ENCODE results near the gene CARD18. TPM values are rescaled to one million over a fixed set of nuclear protein-coding genes. Genes with fewer than 3 reads are reported as not detected.

The CARD18 gene
- total RNA-seq, 1 experiment from 2014 or later: not detected

DNA sequence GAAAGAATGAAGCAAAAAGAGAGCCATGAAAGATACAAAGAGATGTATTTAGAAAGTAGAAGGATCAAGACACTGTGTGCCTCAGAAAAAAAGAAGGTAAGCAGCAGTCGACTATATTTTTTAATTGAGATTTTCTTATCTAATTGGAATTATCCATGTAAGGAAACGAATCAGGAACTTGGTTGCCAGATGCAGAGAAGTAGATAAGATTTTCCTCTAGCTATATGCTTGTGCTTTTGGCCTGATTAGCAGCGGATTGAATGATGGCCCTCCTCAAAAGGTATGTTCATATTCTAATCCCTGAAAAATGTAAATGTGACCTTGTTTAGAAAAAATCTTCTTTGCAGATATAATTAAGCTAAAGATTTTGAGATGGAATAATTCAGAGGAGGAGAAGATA lies 43.9 kb upstream of the CARD18 start:
- TF ChIP-seq, protein P1, sequence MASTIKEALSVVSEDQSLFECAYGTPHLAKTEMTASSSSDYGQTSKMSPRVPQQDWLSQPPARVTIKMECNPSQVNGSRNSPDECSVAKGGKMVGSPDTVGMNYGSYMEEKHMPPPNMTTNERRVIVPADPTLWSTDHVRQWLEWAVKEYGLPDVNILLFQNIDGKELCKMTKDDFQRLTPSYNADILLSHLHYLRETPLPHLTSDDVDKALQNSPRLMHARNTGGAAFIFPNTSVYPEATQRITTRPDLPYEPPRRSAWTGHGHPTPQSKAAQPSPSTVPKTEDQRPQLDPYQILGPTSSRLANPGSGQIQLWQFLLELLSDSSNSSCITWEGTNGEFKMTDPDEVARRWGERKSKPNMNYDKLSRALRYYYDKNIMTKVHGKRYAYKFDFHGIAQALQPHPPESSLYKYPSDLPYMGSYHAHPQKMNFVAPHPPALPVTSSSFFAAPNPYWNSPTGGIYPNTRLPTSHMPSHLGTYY (CRISPR knock-in tag; IDR thresholded peaks at IDR 0.05): no peak
- TF ChIP-seq ZNF317 (CRISPR knock-in tag; IDR thresholded peaks at IDR 0.05; ENCODE audit: borderline replicate concordance, low read depth): no peak
- TF ChIP-seq NFYB (CRISPR knock-in tag; conservative IDR thresholded peaks at IDR 0.05; ENCODE audit: low read depth): no peak
- no peak for TF ChIP-seq CREM (CRISPR knock-in tag; IDR thresholded peaks at IDR 0.05)
- TF ChIP-seq GABPB1 (CRISPR knock-in tag; IDR thresholded peaks at IDR 0.05): no peak
- TF ChIP-seq NR1H2 (CRISPR knock-in tag; IDR thresholded peaks at IDR 0.05): no peak
- TF ChIP-seq, protein P2, sequence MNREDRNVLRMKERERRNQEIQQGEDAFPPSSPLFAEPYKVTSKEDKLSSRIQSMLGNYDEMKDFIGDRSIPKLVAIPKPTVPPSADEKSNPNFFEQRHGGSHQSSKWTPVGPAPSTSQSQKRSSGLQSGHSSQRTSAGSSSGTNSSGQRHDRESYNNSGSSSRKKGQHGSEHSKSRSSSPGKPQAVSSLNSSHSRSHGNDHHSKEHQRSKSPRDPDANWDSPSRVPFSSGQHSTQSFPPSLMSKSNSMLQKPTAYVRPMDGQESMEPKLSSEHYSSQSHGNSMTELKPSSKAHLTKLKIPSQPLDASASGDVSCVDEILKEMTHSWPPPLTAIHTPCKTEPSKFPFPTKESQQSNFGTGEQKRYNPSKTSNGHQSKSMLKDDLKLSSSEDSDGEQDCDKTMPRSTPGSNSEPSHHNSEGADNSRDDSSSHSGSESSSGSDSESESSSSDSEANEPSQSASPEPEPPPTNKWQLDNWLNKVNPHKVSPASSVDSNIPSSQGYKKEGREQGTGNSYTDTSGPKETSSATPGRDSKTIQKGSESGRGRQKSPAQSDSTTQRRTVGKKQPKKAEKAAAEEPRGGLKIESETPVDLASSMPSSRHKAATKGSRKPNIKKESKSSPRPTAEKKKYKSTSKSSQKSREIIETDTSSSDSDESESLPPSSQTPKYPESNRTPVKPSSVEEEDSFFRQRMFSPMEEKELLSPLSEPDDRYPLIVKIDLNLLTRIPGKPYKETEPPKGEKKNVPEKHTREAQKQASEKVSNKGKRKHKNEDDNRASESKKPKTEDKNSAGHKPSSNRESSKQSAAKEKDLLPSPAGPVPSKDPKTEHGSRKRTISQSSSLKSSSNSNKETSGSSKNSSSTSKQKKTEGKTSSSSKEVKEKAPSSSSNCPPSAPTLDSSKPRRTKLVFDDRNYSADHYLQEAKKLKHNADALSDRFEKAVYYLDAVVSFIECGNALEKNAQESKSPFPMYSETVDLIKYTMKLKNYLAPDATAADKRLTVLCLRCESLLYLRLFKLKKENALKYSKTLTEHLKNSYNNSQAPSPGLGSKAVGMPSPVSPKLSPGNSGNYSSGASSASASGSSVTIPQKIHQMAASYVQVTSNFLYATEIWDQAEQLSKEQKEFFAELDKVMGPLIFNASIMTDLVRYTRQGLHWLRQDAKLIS (CRISPR knock-in tag; IDR thresholded peaks at IDR 0.05; ENCODE audit: borderline replicate concordance): no peak
- TF ChIP-seq, protein P3, sequence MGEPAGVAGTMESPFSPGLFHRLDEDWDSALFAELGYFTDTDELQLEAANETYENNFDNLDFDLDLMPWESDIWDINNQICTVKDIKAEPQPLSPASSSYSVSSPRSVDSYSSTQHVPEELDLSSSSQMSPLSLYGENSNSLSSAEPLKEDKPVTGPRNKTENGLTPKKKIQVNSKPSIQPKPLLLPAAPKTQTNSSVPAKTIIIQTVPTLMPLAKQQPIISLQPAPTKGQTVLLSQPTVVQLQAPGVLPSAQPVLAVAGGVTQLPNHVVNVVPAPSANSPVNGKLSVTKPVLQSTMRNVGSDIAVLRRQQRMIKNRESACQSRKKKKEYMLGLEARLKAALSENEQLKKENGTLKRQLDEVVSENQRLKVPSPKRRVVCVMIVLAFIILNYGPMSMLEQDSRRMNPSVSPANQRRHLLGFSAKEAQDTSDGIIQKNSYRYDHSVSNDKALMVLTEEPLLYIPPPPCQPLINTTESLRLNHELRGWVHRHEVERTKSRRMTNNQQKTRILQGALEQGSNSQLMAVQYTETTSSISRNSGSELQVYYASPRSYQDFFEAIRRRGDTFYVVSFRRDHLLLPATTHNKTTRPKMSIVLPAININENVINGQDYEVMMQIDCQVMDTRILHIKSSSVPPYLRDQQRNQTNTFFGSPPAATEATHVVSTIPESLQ (CRISPR knock-in tag; IDR thresholded peaks at IDR 0.05): no peak
- TF ChIP-seq ZNF232 (CRISPR knock-in tag; IDR thresholded peaks at IDR 0.05): no peak
- no peak for TF ChIP-seq ELF4 (CRISPR knock-in tag; IDR thresholded peaks at IDR 0.05; ENCODE audit: low read depth)
- TF ChIP-seq, protein P4, sequence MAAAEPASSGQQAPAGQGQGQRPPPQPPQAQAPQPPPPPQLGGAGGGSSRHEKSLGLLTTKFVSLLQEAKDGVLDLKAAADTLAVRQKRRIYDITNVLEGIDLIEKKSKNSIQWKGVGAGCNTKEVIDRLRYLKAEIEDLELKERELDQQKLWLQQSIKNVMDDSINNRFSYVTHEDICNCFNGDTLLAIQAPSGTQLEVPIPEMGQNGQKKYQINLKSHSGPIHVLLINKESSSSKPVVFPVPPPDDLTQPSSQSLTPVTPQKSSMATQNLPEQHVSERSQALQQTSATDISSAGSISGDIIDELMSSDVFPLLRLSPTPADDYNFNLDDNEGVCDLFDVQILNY (CRISPR knock-in tag; IDR thresholded peaks at IDR 0.05): no peak
- DNase-seq (ENCODE audit: low spot score) (no peak), ATAC-seq (no peak)
- no peaks in the 10 kb centered on the region for H3K9me3 Mint-ChIP-seq
- no peaks in the 10 kb centered on the region for H3K4me1 Mint-ChIP-seq
- H3K36me3 Mint-ChIP-seq: no peaks in the 10 kb centered on the region
- ChIA-PET CTCF (no interaction called here), POLR2A (no interaction called here)
- no peak overlapping the region for H3K4me3 Mint-ChIP-seq
- H3K27ac Mint-ChIP-seq: no peak overlapping the region
- H3K27me3 Mint-ChIP-seq (ENCODE audit: low read depth): no peaks in the 10 kb centered on the region

DNA sequence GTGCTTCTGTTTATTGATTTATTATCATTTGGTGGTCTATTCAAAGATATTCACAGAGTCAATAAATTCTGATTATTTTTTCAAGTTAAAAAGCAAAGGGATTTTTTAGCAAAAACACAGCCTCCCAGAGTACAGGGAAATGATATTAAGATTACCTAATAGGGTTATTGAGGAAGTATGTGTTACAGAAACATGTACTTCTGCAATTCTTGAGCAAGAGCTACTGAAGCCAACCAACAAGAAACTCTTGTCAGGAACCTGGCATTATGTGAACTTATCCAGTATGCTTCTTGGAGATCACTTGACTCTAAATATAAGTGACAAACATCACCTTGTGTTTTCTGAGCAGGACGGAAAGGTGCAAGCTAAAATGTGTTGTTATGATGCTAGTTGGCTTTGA lies 42.0 kb upstream of the CARD18 start:
- ChIA-PET POLR2A (no interaction called here), CTCF (no interaction called here)
- no peaks in the 10 kb centered on the region for H3K4me1 Mint-ChIP-seq
- no peaks in the 10 kb centered on the region for H3K27me3 Mint-ChIP-seq (ENCODE audit: low read depth)
- TF ChIP-seq GRHL2 (CRISPR knock-in tag; IDR thresholded peaks at IDR 0.05; ENCODE audit: insufficient replicate concordance, severe bottlenecking): no peak
- no peak for TF ChIP-seq JAZF1 (CRISPR knock-in tag; IDR thresholded peaks at IDR 0.05)
- TF ChIP-seq NR3C1 (CRISPR knock-in tag; conservative IDR thresholded peaks at IDR 0.05; ENCODE audit: low read depth): no peak
- TF ChIP-seq, protein P1 (CRISPR knock-in tag; IDR thresholded peaks at IDR 0.05): no peak
- TF ChIP-seq, protein P5, sequence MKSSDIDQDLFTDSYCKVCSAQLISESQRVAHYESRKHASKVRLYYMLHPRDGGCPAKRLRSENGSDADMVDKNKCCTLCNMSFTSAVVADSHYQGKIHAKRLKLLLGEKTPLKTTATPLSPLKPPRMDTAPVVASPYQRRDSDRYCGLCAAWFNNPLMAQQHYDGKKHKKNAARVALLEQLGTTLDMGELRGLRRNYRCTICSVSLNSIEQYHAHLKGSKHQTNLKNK (CRISPR knock-in tag; IDR thresholded peaks at IDR 0.05): no peak
- no peak for TF ChIP-seq PRRX2 (CRISPR knock-in tag; IDR thresholded peaks at IDR 0.05)
- no peak overlapping the region for H3K4me3 Mint-ChIP-seq
- DNase-seq (ENCODE audit: low spot score) (no peak), ATAC-seq (no peak)
- H3K36me3 Mint-ChIP-seq: no peaks in the 10 kb centered on the region
- no peaks in the 10 kb centered on the region for H3K9me3 Mint-ChIP-seq
- no peak overlapping the region for H3K27ac Mint-ChIP-seq

Measured in WTC11 (cell line).